Measurements from ENCODE around the gene TBX1.

TBX1 gene

DNA sequence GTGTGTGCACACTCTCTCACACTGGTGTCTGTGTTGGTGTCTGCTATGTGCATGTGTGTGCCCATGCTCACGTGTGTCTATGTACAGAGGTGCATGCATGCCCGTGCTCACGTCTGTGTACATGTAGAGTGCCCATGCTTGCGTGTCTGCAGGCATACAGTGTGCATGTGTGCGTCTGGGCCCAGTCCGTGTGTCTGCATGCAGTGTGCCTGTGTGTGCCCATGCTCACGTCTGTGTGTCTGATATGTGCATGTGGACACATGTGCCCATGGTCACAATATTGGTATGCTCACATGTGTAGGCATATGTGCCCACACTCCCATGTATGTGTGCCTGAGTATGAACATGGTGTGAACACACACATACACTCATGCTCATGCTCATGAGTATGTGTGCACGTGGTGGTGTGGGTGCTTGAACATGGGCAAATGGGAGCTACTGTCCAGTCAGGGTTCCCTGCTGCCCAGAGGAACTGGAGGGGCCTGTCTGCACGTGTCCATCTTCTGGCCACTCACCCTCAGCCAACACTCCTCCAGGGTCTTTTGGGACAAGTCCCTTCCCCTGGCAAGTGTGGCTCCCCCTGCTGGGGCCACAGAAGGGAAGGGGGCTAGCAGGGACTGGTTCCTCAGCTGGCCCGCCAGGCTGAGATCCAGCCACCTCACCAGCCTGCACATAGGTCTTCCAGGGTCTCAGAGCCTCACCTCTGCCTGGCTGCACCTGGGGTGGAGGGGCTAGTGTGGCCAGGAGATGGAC is 7.3 kb upstream of the TBX1 start:
- no peaks in the 10 kb centered on the region for H3K9me3 Mint-ChIP-seq
- peaks cover 22% of the 10 kb centered on the region for H3K4me1 Mint-ChIP-seq
- DNase-seq (ENCODE audit: low spot score in 2 of 2) (no peak), ATAC-seq (no peak)
- no peaks in the 10 kb centered on the region for H3K36me3 Mint-ChIP-seq
- no peak overlapping the region for H3K4me3 Mint-ChIP-seq
- no peak overlapping the region for H3K27ac Mint-ChIP-seq

DNA sequence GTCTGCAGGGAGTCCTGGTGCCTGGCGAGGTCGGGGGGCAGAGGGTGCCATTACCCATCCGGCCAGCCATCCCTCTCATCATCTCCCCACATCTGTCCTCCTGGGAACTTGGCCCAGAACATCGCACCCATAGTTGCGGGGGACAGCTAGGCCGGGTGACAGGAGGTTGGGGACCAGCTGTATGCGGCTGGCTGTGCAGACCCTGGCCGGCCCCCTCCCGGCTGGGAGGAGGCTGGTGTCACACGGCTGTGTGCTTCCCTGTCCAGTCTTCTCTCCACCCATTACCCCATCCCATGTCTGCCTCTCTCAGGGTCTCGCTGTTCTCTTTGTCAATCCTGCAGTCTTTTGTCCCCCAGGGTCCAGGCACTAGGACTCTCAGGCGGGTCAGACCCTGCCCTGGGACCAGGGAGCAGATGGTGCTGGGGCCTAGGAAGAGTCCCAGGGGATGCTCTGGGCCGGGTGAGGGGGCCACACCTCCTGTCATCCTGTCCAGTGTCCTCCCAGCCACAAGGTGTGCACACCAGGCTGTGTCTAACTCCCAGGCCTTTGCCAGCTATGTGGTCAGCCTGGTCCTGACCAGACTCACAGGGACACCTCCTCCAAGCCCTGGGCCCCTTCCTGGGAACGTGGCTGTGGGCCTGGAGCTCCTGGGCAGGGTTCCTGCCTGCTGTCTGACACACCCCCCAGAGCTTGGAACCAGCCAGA is 6.4 kb upstream of the TBX1 start:
- H3K4me1 Mint-ChIP-seq = peaks cover 22% of the 10 kb centered on the region
- H3K27ac Mint-ChIP-seq = no peak overlapping the region
- no peak overlapping the region for H3K4me3 Mint-ChIP-seq
- DNase-seq (ENCODE audit: low spot score in 2 of 2) (no peak), ATAC-seq (no peak)
- H3K36me3 Mint-ChIP-seq = no peaks in the 10 kb centered on the region
- H3K9me3 Mint-ChIP-seq = no peaks in the 10 kb centered on the region

DNA sequence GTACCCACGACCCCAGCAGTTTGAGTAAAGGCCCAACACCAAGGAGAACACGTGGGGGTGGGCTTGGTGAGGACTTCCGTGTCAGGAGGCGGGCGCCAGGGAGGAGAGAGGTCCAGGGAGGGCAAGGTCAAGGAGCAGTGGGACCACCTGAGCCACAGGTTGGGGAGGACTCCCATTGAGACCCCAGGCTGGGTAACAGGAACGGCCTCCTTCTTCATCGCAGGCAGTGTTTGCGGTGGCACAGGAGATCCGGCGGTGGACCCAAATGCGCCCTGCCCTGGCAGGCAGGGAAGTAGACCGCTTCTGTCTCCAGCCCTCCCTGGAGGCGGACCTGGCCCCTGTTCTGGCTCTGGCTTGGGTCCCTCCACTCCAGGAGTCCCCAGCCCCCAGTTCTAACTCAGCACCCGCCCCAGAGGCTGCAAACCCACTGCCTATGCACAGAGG is 5.9 kb upstream of the TBX1 start:
- ATAC-seq = no peak
- Mint-ChIP-seq H3K27ac (no peak overlapping the region), H3K4me3 (no peak overlapping the region), H3K9me3 (no peaks in the 10 kb centered on the region), H3K4me1 (peaks cover 26% of the 10 kb centered on the region), H3K36me3 (no peaks in the 10 kb centered on the region)
- DNase-seq (ENCODE audit: low spot score in 2 of 2) = no peak

DNA sequence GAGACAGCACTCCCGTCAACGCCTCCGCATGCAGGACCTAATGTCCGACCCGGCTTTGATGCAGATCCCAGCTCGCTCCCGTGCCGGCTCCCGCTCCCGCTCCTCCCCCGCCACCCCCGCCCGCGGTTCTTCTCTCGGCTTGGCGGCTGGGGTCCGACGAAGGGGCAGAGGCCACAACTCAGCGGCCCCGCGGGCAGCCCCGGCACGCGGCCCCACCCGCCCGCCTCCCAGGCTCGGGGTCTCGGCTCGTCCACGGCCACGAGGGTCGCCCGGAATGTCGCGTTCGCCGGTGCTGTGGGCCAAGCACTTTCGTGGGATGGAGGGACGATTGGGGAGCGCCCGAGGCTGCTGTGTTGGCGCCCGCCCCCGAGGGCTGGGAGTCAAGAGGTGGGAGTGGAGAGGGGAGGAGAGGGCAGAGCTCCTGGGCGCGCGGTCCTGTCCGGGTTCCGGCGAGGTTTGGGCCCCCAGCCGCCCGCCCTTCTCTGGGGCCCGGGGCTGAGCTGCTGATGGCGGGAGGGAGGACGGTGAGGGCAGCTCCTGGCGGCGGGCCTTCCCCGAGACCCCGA is 5.3 kb upstream of the TBX1 start:
- ATAC-seq = no peak
- no peaks in the 10 kb centered on the region for H3K36me3 Mint-ChIP-seq
- no peak overlapping the region for H3K27ac Mint-ChIP-seq
- no peak for DNase-seq (ENCODE audit: low spot score in 2 of 2)
- no peak overlapping the region for H3K4me3 Mint-ChIP-seq
- peaks cover 31% of the 10 kb centered on the region for H3K4me1 Mint-ChIP-seq
- H3K9me3 Mint-ChIP-seq = no peaks in the 10 kb centered on the region

DNA sequence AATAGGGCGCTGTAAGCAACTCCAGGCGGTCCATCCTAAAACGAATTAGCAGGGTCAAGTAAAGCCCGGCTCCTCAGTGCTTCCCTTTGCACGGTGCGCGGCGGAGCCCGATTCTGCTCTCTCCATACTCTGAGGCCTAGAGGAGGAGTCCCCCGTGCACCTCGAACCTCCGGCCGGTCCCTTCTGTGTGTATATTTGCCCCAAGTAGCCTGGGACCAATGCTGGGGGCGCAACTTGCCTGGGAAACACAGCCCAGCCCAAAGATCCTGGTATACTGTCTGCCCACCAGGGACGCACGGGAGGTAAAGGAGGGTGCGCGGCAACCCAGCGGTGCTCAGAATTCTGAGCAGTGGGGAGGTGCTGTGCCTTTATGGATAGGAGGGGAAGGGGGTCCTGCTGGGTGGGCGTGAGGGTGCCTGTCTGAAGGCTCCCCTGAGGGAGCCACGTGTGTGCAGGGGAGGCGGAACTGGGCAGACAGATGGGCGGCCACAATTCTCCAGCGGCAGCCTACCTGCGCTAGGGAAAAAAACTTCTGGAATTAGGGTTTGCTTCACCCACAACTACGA is 4.8 kb upstream of the TBX1 start:
- no peak for ATAC-seq
- Mint-ChIP-seq H3K4me1 (peaks cover 35% of the 10 kb centered on the region), H3K9me3 (no peaks in the 10 kb centered on the region), H3K36me3 (no peaks in the 10 kb centered on the region), H3K27ac (no peak overlapping the region), H3K4me3 (peak overlapping the region; percentile 58)
- DNase-seq (ENCODE audit: low spot score in 2 of 2) = no peak

DNA sequence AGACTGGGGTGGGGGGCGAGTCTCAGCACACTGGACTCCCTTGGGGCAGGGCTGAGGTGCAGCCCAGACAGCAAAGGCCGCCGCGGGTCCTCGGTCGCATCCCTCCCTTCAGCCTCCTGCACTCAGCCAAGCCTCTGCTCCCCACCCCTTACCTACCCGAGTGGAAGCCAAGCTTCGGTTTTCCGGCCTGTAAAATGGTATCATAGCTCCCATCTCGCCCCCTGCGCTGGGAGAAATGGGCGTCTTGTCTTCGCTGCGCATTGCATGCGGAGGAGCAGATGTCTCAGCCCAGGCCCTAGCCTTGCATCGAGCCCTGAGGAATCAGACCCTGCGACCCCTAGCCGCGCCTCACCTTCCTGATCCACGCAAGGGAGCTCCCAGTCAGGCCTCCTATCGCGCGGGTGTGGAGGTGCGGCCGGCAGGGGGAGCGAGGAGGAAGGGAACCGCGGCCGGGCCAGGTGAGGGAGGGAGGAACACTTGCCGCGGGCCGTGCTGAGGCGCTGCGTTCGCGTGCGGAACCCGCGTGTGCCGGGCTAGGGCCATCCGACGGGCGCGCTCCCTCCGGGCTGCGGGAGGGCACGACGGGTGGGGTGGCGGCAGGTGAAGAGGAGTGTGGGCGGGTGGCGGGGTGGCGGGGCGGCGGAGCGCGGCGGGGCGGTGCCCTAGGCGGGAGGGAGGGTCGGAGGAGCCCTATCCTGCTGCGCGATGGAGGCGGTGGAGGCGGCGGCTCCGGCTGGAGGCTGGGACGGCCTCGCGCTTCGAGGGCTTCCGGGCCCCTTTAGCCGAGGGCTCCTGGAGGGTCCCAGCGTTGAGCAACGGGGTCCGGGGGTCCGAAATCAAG is 4.1 kb upstream of the TBX1 start:
- ATAC-seq (peak; percentile 57), DNase-seq (ENCODE audit: low spot score in 2 of 2) (peak in 1 of 2 donors; percentile 67)
- H3K4me3 Mint-ChIP-seq = peak overlapping the region; percentile 58
- no peak overlapping the region for H3K27ac Mint-ChIP-seq
- no peaks in the 10 kb centered on the region for H3K36me3 Mint-ChIP-seq
- peaks cover 35% of the 10 kb centered on the region for H3K4me1 Mint-ChIP-seq
- no peaks in the 10 kb centered on the region for H3K9me3 Mint-ChIP-seq

DNA sequence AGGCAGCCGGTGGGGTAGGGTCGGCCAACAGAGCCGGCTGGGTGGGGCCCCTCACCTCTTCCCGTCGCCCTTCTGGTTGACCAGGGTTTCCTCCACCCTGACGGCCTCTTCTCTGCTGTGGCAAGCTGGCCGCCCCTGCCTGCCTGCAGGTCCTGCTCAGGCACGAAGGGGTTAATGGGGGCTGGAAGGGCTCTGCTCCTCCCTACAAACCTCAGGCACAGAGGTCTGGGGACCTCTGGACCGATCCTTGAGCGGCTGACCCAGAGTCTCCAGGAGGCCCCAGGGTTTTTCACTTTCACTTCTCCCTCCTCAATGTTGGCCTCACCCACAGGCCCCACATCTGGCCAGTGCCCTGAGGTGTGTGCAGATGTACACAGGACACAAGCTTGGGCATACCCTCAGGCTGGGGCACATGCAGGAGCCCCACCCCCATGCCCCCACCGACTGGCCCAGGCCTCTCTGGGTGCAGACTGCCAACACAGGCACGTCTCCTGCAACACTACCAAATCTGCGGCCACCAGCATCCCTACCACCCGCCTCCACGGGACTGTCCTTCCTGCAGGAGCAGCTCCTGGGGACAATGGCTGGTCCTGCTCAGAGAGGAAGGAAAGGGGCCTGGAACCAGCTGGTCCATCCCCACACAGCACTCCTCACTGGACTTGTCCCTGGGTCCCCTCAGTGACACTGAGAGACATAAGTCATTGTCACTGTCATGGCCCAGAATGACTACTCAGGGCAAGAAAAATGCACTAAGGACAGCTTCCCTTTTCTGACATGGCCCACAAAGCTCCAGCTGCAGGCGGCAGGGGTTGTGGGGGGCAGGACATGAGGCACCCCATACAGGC is 3.2 kb upstream of the TBX1 start:
- no peak for DNase-seq (ENCODE audit: low spot score in 2 of 2)
- Mint-ChIP-seq H3K27ac (no peak overlapping the region), H3K9me3 (no peaks in the 10 kb centered on the region), H3K4me3 (peak overlapping the region; percentile 58), H3K36me3 (no peaks in the 10 kb centered on the region), H3K4me1 (peaks cover 37% of the 10 kb centered on the region)
- no peak for ATAC-seq

DNA sequence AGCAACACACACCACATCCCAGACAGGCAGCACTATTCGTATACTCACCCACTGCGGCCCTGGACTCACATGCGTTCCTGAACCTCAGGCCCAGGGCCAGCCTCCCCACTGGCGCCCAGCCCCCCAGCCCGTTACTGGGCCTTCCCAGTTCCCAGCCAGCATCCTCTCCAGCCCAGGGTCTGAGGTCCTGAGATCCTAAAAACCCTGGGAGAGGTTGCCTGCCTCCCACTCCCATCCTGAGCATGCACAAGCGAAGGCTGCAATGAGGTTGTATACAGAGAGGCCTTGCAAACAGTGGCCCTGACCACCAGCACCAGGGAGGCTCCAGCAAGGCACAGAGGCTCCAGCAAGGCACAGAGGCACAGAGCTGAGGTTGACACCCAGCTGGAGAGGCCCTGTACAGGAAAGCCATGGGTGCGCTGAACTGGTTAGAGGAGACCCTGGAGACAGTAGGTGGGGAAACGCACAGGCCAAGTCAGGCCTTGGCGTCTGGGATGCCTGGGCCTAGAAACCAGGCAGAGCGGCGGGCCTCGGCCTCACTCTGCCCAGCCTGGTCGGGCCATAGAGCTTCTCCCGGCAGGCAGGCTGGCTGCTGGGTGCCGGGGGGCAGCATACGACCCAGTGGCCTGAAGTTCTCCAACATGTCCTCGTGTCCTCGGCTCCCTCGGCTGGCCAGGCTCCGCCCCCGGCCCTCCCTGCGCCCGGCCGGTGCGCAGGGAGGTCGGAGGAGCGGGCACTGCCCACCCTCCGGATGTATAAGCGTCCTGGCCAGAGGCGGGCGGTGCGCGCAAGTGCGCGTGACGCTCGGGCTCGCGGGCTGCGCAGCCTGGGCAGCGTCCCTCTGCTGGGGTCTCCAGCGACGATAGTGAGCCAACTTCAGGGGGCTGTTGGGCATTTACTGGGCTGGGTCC is 2.3 kb upstream of the TBX1 start:
- H3K4me3 Mint-ChIP-seq = peak overlapping the region; percentile 58
- peaks cover 41% of the 10 kb centered on the region for H3K4me1 Mint-ChIP-seq
- no peak overlapping the region for H3K27ac Mint-ChIP-seq
- H3K9me3 Mint-ChIP-seq = no peaks in the 10 kb centered on the region
- ATAC-seq (no peak), DNase-seq (ENCODE audit: low spot score in 2 of 2) (no peak)
- no peaks in the 10 kb centered on the region for H3K36me3 Mint-ChIP-seq

DNA sequence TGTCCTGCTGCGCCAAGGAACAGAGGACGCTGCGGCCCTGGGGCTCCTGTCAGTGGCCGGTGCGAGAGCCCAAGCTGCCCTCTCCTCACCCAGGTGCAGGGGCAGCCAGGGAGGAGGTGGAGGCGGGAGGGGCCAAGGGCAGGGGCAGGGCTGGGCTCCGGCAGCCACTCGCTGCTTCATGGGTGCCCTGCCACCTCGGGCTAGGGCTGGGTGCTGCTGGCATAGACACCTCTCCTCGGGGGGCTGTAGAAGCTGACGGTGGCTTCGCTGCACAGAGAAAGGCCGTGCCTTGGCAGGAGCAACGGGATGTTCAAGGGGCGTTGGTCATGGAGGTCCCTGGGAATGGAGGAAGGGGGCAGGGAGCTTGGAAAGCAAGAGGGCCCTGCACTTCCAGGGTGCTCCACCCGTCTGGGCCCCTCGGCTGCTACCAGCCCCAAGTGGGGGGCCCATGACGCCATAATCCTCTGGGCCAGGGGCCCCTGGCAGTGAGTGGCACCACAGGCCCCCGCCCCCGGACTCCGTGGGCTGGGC is 1.6 kb upstream of the TBX1 start:
- H3K9me3 Mint-ChIP-seq = no peaks in the 10 kb centered on the region
- no peak overlapping the region for H3K4me3 Mint-ChIP-seq
- peaks cover 41% of the 10 kb centered on the region for H3K4me1 Mint-ChIP-seq
- DNase-seq (ENCODE audit: low spot score in 2 of 2) = no peak
- H3K27ac Mint-ChIP-seq = no peak overlapping the region
- ATAC-seq = no peak
- no peaks in the 10 kb centered on the region for H3K36me3 Mint-ChIP-seq

DNA sequence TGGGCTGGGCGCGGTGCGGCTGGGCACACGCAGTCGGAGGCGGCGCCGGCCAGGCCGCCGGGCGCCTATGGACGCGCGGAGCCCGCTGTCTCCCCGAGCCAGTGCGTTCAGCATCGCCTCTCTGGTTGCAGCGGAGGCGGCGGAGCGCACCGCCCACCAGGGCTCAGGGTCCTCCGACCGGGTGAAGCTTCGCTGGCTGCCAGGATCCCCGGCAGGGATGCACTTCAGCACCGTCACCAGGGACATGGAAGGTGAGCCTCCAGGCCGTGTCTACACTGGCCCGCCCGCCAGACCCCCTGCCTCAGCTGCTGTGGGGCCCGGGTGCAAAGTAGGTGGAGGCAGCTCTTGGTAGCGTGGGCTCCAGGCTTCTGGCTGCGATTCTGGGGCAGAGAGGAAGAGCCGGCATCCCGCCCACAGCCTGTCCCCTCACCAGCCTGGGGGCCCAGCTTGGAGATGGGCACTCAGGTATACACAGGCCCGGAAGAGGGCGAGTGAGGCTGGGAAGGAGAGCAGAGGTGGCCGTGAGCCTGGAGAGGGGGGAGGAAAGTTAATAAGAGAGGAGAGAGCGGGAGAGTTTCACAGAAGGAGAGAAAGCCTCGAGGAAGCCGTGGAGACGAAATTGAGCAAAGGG is 1.0 kb upstream of the TBX1 start:
- ATAC-seq = no peak
- H3K27ac Mint-ChIP-seq = no peak overlapping the region
- H3K4me3 Mint-ChIP-seq = peak overlapping the region; percentile 67
- DNase-seq (ENCODE audit: low spot score in 2 of 2) = no peak
- peaks cover 41% of the 10 kb centered on the region for H3K4me1 Mint-ChIP-seq
- no peaks in the 10 kb centered on the region for H3K9me3 Mint-ChIP-seq
- no peaks in the 10 kb centered on the region for H3K36me3 Mint-ChIP-seq

DNA sequence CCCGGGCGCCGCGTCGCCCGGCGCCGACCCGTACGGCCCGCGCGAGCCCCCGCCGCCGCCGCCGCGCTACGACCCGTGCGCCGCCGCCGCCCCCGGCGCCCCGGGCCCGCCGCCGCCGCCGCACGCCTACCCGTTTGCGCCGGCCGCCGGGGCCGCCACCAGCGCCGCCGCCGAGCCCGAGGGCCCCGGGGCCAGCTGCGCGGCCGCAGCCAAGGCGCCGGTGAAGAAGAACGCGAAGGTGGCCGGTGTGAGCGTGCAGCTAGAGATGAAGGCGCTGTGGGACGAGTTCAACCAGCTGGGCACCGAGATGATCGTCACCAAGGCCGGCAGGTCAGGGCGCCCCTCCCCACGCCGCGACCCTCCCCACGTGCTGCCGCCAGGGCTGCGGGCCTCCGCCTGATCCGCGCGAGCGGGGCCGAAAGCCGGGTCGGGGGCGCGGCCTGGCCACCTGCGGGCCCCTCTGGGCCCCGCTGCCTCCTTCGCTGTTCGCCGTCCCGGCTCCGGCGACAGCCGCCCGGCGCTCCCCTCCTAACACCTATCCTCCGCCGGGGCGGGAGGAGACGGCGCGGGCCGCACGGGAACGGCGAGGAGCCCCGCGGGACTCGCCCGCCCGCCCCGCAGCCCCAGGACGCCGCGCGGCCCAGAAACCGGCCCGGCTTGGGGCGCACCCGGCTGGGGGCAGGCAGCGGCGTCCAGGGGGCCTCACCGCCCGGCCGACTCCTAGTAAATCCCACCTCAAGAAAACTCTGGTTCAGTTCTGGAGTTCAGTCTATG is 560 bp downstream of the TBX1 start:
- DNase-seq (ENCODE audit: low spot score in 2 of 2) (no peak), ATAC-seq (no peak)
- no peak overlapping the region for H3K27ac Mint-ChIP-seq
- H3K4me1 Mint-ChIP-seq = peaks cover 36% of the 10 kb centered on the region
- no peaks in the 10 kb centered on the region for H3K36me3 Mint-ChIP-seq
- H3K4me3 Mint-ChIP-seq = peak overlapping the region; percentile 31
- no peaks in the 10 kb centered on the region for H3K9me3 Mint-ChIP-seq

DNA sequence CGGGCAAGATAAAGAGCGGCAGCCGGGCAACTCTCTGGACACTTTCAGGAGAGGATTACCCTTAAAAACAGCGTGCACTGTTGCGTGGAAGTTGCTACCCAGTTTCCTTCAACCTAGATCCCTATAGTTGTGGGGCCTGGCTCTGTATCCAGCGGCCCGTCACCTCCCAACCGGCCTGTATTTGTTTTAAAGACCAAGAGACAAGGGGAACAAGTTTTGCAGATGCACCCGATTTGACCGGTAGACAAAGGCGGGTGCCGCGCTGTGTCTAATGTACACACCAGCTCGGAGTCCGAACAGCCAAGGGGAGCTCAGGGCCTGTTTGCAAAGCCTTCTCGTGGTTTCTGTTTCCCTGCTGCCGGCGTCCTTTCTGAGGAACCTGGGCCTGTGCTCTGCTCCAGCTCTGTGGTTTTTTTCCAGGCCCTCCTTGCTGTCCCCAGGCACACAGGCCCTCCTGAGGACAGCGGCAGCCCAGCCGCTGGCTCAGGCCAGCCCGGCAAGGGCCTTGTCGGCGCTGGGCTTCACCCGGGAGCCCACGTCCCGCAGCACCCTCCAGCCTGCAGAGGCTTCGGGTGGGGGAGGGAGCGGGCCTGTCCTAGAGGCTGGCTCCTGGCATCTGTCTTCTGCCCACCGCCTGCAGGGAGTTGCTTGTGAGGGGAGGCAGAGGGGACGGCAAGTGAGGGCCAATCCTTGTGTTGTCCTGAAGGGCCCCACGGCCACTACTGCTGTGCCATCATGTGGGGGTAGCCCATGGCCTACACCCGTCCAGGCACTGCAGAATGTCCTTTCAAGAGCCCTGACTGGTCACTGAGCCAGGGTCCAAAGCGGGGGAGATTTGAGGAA is 1.4 kb downstream of the TBX1 start:
- H3K4me3 Mint-ChIP-seq = peak overlapping the region; percentile 31
- no peak overlapping the region for H3K27ac Mint-ChIP-seq
- H3K4me1 Mint-ChIP-seq = peaks cover 31% of the 10 kb centered on the region
- DNase-seq (ENCODE audit: low spot score in 2 of 2) (no peak), ATAC-seq (no peak)
- no peaks in the 10 kb centered on the region for H3K36me3 Mint-ChIP-seq
- no peaks in the 10 kb centered on the region for H3K9me3 Mint-ChIP-seq
